ENCODE data around the gene JAM3. TPM values are rescaled to one million over a fixed set of nuclear protein-coding genes. Genes with fewer than 3 reads are reported as not detected.

Gene JAM3
- total RNA-seq, 1 donor from 2014 or later: 68.1 TPM

- peaks cover 12% of the 10 kb centered on the region for H3K36me3 ChIP-seq
- H3F3A ChIP-seq (ENCODE audit: low read depth): no peaks in the 10 kb centered on the region
- no peak overlapping the region for H3K27ac ChIP-seq
- no peak overlapping the region for H3K9ac ChIP-seq
- H3K4me2 ChIP-seq: no peak overlapping the region
- Mint-ChIP-seq H3K36me3 (peaks cover 80% of the 10 kb centered on the region), H3K27me3 (ENCODE audit: insufficient read depth, low read depth) (peaks cover 4% of the 10 kb centered on the region), H3K4me3 (no peak overlapping the region), H3K9me3 (peaks cover 9% of the 10 kb centered on the region), H3K27ac (no peak overlapping the region), H3K4me1 (no peaks in the 10 kb centered on the region)
- H2AFZ ChIP-seq (replicated peaks): no peak overlapping the region
- no peaks in the 10 kb centered on the region for H3K4me1 ChIP-seq
- no peaks in the 10 kb centered on the region for H3K9me3 ChIP-seq (ENCODE audit: low read depth)
- no peaks in the 10 kb centered on the region for H3K79me2 ChIP-seq (ENCODE audit: low read depth)
- DNase-seq (ENCODE audit: low spot score): no peak
- no peaks in the 10 kb centered on the region for H4K20me1 ChIP-seq (ENCODE audit: low read depth)
- no peak for TF ChIP-seq EZH2phosphoT487 (IDR thresholded peaks at IDR 0.05)
- no peak for TF ChIP-seq CTCF (IDR thresholded peaks at IDR 0.05)
- no peak for TF ChIP-seq EZH2 (IDR thresholded peaks at IDR 0.05)
- H3K27me3 ChIP-seq: no peaks in the 10 kb centered on the region
- no peak overlapping the region for H3K4me3 ChIP-seq
Measured at GRCh38 chr11:134155946-134156865, 87.3 kb downstream of the JAM3 start.

GRCh38 chr11:134157451-134157850 lies 88.6 kb downstream of the JAM3 start:
- Histone ChIP-seq H3K4me3 (no peak overlapping the region), H3K9me3 (ENCODE audit: low read depth) (peaks cover 6% of the 10 kb centered on the region), H3K36me3 (peaks cover 24% of the 10 kb centered on the region), H3F3A (ENCODE audit: low read depth) (no peaks in the 10 kb centered on the region), H3K27ac (no peak overlapping the region), H4K20me1 (ENCODE audit: low read depth) (no peaks in the 10 kb centered on the region), H3K27me3 (no peaks in the 10 kb centered on the region), H3K9ac (no peak overlapping the region), H3K4me1 (no peaks in the 10 kb centered on the region), H2AFZ (replicated peaks) (no peak overlapping the region), H3K79me2 (ENCODE audit: low read depth) (no peaks in the 10 kb centered on the region), H3K4me2 (no peak overlapping the region)
- no peak overlapping the region for H3K4me3 Mint-ChIP-seq
- no peak overlapping the region for H3K27ac Mint-ChIP-seq
- TF ChIP-seq CTCF (IDR thresholded peaks at IDR 0.05): no peak
- no peak for TF ChIP-seq EZH2 (IDR thresholded peaks at IDR 0.05)
- no peak for TF ChIP-seq EZH2phosphoT487 (IDR thresholded peaks at IDR 0.05)
- H3K36me3 Mint-ChIP-seq: peaks cover 83% of the 10 kb centered on the region
- DNase-seq (ENCODE audit: low spot score): no peak
- no peaks in the 10 kb centered on the region for H3K4me1 Mint-ChIP-seq
- peaks cover 17% of the 10 kb centered on the region for H3K9me3 Mint-ChIP-seq
- peaks cover 4% of the 10 kb centered on the region for H3K27me3 Mint-ChIP-seq (ENCODE audit: insufficient read depth, low read depth)

- Histone ChIP-seq H3K4me3 (no peak overlapping the region), H3K79me2 (ENCODE audit: low read depth) (no peaks in the 10 kb centered on the region), H4K20me1 (ENCODE audit: low read depth) (no peaks in the 10 kb centered on the region), H3K9me3 (ENCODE audit: low read depth) (peaks cover 12% of the 10 kb centered on the region), H3F3A (ENCODE audit: low read depth) (peaks cover under 1% of the 10 kb centered on the region), H3K4me2 (no peak overlapping the region), H3K9ac (no peak overlapping the region), H3K4me1 (no peaks in the 10 kb centered on the region), H3K27ac (no peak overlapping the region), H2AFZ (replicated peaks) (no peak overlapping the region), H3K36me3 (peaks cover 30% of the 10 kb centered on the region), H3K27me3 (no peaks in the 10 kb centered on the region)
- H3K27me3 Mint-ChIP-seq (ENCODE audit: insufficient read depth, low read depth): peaks cover 4% of the 10 kb centered on the region
- H3K9me3 Mint-ChIP-seq: peaks cover 23% of the 10 kb centered on the region
- H3K36me3 Mint-ChIP-seq: peaks cover 88% of the 10 kb centered on the region
- H3K4me1 Mint-ChIP-seq: no peaks in the 10 kb centered on the region
- TF ChIP-seq CTCF (IDR thresholded peaks at IDR 0.05) (no peak), EZH2phosphoT487 (IDR thresholded peaks at IDR 0.05) (no peak), EZH2 (IDR thresholded peaks at IDR 0.05) (no peak)
- H3K4me3 Mint-ChIP-seq: no peak overlapping the region
- H3K27ac Mint-ChIP-seq: no peak overlapping the region
- no peak for DNase-seq (ENCODE audit: low spot score)
Measured at GRCh38 chr11:134158023-134158422, 89.2 kb downstream of the JAM3 start.
